LNCaP clone FGC (cell line): Measurements from ENCODE around the gene AKAIN1.

Experiments
- DNase-seq: peaks from one replicate; pipeline ENCODE4 v3.0.0-alpha.2; 2011; ENCODE audit warnings: low read depth
- H3K4me3 ChIP-seq: 2 replicates; pipeline ENCODE4 v1.5.1; 2011; ENCODE audit warnings: mild to moderate bottlenecking, low read depth, low read length, control low read depth
- TF ChIP-seq, protein P1 (sequence below): IDR thresholded peaks from 2 replicates; pipeline ENCODE4 v1.5.1; 2012; ENCODE audit warnings: mild to moderate bottlenecking; ENCODE audit not compliant: control insufficient read depth, insufficient read depth; ENCODE audit errors: extremely low read depth

AKAIN1 gene

DNA sequence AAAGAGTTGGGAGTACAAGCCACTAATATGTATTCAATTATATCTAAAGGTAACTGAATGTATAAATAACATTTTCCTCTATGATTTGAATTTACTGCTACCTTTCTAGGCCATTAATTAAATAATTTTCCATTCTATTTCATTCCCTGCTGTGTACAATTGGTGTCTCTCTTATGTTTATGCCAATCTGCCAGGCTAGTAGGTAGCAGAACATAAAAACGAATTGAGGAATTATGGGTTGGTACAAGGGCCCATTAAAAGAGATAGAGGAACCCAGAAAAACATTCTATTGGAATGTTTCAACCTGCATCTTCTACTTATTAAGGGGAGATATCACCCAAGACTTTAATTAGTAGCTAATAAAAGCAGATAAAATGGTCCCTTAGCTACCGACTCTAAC lies 32.2 kb downstream of the AKAIN1 start:
- TF ChIP-seq, protein P1, sequence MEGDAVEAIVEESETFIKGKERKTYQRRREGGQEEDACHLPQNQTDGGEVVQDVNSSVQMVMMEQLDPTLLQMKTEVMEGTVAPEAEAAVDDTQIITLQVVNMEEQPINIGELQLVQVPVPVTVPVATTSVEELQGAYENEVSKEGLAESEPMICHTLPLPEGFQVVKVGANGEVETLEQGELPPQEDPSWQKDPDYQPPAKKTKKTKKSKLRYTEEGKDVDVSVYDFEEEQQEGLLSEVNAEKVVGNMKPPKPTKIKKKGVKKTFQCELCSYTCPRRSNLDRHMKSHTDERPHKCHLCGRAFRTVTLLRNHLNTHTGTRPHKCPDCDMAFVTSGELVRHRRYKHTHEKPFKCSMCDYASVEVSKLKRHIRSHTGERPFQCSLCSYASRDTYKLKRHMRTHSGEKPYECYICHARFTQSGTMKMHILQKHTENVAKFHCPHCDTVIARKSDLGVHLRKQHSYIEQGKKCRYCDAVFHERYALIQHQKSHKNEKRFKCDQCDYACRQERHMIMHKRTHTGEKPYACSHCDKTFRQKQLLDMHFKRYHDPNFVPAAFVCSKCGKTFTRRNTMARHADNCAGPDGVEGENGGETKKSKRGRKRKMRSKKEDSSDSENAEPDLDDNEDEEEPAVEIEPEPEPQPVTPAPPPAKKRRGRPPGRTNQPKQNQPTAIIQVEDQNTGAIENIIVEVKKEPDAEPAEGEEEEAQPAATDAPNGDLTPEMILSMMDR, result no peak
- H3K4me3 ChIP-seq, result no peak overlapping the region
- DNase-seq, result no peak

DNA sequence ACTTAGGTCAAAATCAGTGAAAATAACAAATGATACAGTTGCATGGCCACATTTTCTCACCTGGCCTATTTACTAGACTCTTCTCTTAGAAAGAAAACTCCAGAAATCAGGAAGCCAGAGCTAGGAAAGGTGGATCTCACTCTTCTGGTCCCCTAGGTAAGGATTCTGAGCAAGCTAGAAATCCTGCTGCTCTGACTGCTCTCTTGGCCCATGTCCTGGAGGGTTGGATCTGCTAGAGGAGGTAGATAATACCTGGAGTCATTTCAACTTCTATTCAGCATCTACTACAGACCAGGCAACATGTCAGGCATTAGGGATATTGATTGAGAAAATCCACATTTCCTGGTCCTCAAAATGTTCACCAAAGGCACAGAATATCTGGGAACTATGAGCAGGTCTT lies 34.9 kb downstream of the AKAIN1 start:
- no peak for DNase-seq
- TF ChIP-seq, protein P1, result no peak
- no peak overlapping the region for H3K4me3 ChIP-seq

DNA sequence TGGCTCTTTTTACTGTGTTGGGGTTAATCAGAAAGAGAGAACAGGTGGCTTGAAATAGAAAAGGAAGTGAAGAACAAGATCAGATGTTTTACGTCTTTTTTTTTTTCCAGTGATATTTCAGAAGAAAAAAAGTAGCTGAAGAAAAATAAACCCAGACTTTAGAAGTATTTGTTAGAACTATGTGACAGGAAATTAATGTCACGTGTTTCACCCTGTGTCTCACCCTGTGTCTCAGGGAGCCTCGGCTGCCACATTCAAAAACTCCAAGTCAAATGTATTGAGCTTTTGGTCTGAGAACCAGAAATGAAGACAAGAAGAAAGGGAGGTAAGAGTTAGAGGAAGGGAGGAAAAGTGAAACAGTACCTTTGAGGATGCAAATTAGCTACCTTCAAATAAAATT lies 38.0 kb downstream of the AKAIN1 start:
- H3K4me3 ChIP-seq, result no peak overlapping the region
- DNase-seq, result no peak
- TF ChIP-seq, protein P1, result no peak

DNA sequence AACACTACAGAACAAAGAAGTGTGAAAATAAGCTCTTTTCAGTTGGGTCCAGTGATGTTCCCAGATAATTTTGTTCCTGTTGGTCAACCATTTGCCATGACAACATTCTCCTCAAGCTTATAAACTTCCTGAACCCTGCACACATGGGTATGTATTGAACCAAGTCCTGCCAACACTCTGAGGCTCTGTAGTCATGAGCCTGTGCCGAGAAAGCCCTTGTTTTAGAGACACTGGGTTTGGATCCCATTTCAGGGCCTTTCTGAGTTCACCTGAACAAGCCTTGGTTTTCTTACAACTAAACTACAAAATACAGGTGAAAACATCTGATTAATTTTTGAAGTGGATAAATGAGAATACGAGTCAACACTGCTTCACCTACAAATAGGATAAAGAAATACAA lies 38.5 kb downstream of the AKAIN1 start:
- TF ChIP-seq, protein P1, result no peak

DNA sequence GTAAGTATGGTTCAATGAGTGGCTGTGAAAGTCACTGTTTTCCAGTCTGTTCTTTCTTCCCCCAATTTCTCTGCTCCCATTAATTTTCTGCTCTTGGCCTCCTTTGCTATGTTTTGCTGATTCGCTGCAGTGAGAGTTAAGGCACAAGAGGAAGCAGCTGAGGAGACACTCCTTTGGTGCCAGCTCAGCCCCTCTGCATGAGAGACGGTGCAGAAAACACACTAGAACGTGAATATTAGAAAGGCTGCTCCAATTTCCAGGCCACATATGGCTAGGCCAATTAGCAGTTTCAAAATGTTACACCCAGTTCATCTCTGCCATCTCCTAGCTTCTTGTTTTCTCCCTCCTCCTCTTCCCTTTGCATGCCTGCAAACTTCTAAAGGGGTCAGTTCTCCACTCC lies 38.9 kb downstream of the AKAIN1 start:
- TF ChIP-seq, protein P1, result no peak
- no peak overlapping the region for H3K4me3 ChIP-seq
- no peak for DNase-seq

More for the DNA sequence above, 38.5 kb downstream of the AKAIN1 start:
- H3K4me3 ChIP-seq, result no peak overlapping the region
- DNase-seq, result no peak

DNA sequence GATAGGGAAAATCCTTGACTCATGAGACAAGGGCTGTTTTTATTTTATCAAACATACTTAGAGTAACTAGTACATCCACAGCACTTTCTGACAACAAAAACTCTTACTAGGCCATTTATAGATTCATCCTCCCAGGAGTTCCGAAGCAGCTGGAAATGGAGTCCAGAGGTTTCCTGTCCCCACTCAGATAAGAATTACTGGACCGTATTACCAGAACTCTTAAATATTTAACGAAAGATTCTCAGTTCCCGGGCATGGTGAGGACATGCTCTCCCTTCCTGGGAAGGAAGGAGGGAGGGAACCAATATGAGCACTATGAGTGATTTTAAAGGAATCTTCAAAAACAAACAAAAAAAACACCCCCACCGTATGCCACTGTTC lies 41.2 kb downstream of the AKAIN1 start:
- TF ChIP-seq, protein P1, result no peak
- no peak overlapping the region for H3K4me3 ChIP-seq
- DNase-seq, result no peak

DNA sequence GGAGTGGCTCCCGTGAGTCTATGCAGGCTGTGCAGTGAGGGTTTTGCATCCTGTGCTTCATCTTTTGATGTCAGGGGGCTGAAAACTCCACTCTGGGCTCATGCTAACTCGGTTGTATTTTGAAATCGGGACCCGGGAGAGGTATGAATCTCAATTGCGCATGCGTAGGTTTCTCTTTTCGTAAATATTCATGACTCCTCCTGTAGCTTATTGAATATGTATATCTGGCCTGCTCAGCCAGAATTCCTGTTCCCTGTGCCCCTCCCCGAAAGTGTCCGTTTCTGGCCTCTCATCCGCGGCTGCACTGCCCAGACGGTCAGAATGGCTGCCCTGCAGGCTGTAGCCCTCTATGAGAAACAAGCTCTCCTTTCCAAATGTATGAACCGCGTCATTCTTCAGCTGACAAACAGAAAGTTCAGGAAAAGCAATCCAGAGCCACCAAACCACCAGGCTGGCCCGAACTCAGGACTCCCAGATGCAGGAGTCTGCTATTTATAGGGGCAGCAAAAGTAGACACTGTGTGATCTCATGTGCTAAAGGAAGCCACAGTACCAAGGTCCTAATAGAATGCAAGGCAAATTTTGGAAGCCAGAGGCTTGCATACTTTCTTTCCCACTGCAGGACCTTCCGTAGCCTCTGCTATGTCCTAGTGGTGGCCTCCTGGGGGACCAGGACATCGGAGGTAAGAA lies 41.7 kb downstream of the AKAIN1 start:
- DNase-seq, result no peak
- TF ChIP-seq, protein P1, result no peak
- H3K4me3 ChIP-seq, result no peak overlapping the region
